NCI-H2081 treated with DMSO at 0.1 percent for 48 hours (cell line): ENCODE results near the gene CES2.

Experiments
- DNase-seq: peaks from one replicate; lab custom pipeline; 2025; lab: John Stamatoyannopoulos, UW

CES2 gene

GRCh38 chr16:66903544-66904427 lies 31.5 kb upstream of the CES2 start:
- DNase-seq, result no peak

DNA sequence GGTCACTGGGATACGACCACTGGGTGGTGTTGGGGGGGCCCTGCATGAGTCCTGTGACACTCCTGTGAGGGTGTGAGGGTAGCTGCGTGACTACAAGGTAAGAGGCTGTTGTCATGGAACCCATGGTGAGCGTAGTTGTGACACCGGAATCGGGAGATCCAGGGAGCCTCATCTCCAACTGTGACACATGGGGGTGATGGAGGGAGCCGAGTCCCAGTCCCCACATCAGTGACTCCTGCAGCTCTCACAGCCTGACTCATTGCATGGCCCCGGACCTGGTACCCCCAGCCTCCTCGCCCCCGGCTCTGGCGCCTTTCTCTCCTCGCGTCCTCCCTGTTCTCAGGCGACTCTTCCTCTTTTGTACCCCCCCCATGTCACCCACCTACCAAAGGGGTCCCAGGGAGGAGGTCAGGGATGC lies 30.9 kb upstream of the CES2 start:
- no peak for DNase-seq

DNA sequence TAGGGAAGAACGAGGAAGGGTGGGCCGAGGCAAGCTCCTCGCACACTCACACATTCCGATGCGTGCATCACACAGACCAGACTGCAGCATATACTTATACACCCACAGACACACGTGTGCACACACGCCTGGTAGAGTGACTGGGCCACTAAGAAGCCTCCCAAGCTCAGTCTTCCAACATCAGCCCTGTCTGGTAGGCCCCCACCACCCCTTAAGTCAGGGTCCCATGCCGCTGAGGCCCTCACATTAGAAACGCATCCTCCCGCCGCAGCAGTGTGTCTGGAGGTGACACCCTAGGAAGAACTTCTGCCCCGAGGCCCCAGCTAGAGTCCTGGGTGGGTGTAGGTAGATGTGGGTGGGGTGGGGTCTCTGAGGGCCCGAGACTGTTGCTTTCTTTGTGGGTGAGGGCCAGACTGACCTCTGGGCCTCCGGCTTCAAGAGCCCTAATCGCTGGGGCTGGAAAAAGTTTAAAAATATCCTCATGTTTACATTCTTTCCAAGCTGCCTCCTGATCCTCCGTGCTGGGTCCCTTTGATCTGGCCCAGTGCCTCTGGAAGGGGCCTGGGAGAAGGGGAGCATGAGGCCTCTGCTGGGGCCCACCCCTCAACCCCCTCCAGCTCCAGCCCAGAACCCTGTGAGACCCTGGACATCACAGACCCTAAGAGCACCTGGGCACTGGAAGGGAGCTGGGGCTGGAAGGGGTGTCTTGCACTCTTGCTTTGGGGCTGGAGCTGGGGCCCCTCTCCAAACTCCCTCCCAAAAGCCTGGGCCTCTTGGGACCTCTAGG lies 30.3 kb upstream of the CES2 start:
- no peak for DNase-seq

GRCh38 chr16:66905633-66906539 lies 29.4 kb upstream of the CES2 start:
- DNase-seq, result no peak

GRCh38 chr16:66906916-66907836 lies 28.1 kb upstream of the CES2 start:
- DNase-seq, result no peak

DNA sequence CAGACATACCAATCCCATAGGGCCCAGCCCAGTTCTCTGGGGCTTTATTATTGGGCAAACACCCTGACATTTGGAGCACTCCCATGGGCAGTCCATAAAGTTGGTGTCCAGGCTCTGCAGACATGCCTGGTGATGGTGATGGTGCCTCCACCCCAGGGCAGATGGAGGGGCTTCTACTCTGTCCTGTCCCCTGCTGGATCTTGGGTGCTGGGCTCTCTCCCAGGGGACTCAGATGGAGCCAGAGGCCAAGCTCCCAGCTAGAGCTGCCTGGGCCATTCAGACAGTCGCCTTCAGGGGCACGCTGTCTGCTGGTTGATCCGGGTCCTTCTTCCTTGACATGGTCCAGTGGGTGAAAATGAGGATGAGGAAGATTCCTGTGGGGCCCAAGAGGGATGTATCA lies 27.2 kb upstream of the CES2 start:
- DNase-seq, result no peak

DNA sequence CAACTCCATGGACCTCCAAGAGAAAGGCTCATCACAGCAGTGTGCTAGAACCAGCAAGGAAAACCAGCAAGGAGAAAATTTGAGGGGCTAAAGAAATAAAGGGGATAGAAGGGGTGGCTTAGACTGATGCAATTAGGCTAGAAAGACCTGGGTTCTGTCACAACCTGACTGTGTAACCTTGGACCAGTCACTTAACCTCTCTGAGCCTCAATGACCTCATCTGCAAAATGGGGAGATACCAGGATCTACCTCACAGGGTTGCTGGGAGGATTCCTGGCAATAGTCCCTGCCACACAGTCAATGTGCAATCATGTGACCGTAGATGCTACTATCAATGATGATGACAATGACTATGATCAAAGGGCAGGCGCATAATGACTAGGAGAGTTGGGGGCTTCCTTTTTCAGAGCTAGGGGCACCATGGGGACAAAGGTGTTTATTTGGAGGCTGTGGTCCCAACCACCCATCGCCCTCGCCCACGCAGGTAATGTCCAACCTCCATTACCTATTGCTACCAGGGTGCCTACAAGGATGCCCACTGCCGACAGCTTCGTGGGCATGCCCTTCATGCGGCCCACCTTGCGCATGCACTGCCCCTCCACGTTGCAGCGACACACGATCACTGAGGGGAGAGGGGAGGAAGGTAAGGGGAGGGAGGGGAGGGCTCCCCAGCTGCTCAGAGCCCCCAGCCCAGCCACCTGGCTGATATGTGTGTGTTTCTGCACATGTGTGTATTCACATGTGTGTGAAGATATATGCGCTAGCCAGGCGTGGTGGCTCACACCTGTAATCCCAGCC lies 26.4 kb upstream of the CES2 start:
- no peak for DNase-seq

GRCh38 chr16:66910175-66910940 lies 25.0 kb upstream of the CES2 start:
- no peak for DNase-seq

- no peak for DNase-seq
Observed at GRCh38 chr16:66911112-66911511, 24.2 kb upstream of the CES2 start.

DNA sequence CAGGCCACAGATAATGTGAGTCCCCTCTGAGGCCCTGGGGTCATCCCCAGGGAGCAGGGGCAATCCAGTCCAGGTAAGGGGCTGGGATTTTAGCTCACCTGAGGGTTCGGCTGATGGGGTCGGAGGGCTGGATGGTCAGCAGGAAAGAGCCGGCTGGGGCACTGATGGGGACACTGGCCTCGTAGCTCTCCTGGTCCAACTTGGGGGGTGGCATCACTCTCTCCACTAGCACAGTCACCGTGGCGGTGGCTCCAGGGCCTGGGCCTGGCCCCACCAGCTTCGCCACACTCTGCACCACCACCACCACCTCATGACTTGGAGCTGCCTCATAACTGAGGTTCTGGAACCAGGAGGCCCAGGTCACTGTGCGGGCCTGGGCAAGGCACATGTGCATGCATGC lies 23.5 kb upstream of the CES2 start:
- no peak for DNase-seq

DNA sequence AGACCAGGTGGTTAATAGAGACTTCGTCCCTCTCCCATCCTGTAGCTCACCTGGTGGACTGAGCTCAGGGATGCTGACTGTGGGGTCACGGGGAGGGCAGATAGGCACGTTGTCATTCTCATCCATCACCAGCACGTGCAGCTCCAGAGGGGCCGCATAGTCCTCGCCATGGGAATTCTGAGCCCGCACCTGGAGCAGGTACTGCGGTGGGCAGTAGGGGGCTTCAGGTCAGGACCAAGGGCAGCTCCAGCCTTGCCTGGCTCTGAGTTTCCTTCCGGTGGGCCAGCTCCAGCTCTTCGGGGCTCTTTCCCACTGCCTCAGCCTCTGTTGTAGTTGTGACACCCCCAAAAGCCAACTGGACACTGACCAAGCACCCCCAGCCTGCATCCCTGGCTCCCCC lies 22.2 kb upstream of the CES2 start:
- no peak for DNase-seq

GRCh38 chr16:66913711-66914110 lies 21.6 kb upstream of the CES2 start:
- DNase-seq, result no peak

GRCh38 chr16:66914541-66914940 lies 20.8 kb upstream of the CES2 start:
- DNase-seq, result no peak

DNA sequence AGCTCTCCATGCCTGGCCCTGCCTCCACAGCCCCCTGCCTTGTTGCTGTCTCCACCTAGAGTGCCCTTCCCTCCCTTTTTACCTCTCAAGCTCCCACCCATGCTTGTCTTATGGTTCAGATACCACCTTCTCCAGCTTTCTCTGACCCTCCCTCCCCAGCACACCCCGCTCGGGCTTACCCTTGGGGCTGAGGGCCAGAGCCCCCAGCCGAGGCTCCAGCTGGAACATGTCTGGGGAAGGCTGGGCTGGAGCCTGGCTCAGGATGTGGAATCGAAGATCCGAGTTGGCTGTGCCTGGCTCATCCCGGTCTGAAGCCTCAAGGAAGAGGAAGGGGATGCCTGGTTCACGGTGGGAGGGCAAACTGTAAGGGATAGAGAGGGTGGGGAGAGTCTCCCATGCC lies 20.3 kb upstream of the CES2 start:
- no peak for DNase-seq

- no peak for DNase-seq
Observed at GRCh38 chr16:66916518-66916917, 18.8 kb upstream of the CES2 start.

DNA sequence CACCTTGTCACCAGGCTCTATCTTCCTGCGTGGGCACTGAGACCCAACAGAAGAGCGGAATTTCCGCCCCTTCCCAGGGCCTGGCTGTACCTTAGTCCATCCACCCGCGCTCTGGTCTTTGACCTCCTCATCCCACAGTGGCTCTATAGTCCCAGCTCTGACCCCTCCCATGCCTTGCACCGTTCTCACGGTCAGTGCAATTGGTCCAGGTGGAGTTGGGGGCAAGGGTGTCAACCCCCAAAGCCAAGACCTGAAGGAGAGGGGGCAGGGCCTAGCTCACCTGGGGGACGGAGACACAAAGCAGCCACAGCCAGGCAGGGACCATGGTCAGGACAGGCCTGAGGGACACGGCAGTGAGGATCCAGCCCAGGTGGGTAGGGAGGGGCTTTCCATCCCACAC lies 17.6 kb upstream of the CES2 start:
- DNase-seq, result no peak

DNA sequence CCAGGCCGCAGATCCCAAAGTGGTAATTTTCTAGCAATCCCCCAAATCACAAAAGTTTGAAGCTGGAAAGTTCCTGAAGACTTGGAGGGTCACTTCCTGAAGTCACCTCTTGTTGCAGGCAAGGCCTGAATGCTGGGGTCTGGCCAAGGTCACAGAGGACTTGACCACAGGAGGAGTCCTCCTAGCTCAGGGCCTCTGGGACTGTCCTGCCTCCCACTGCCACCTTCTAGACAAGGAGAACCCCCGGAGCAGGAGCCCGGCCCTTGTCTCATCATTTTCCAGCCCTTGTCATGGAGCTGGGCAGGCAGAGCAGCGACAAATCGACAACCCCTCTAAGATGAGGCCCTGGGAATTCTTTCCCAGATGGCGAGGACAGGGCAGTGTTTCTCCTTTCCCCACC lies 17.0 kb upstream of the CES2 start:
- DNase-seq, result no peak

- no peak for DNase-seq
Observed at GRCh38 chr16:66918803-66919568, 16.3 kb upstream of the CES2 start, which contains the start of gene CDH16. CDH16 (minus strand) TSS chr16:66918885; CDS start chr16:66918065, 820 bp downstream.
